Measurements from ENCODE around the gene SLX4IP.
"Not testable (repeated sequence)": the region's sequence is repeated elsewhere in the genome, so short reads cannot be mapped to it uniquely, and the experiment has no call there.

Gene SLX4IP

GRCh38 chr20:10578607-10579006 lies 143.5 kb downstream of the SLX4IP start:
- peak; percentile 65 for DNase-seq (ENCODE audit: low spot score)
- H3K27ac ChIP-seq = no peak overlapping the region
- TF ChIP-seq CTCF (conservative IDR thresholded peaks at IDR 0.05; ENCODE audit: low read depth) = no peak
- CTCF ChIA-PET = no interaction called here
- POLR2A ChIA-PET (ENCODE audit: low non-redundant PET) = no interaction called here

- ChIA-PET CTCF (no interaction called here), POLR2A (ENCODE audit: low non-redundant PET) (no interaction called here)
- DNase-seq (ENCODE audit: low spot score) = peak; percentile 44
- H3K27ac ChIP-seq = no peak overlapping the region
- TF ChIP-seq CTCF (conservative IDR thresholded peaks at IDR 0.05; ENCODE audit: low read depth) = no peak
Measured at GRCh38 chr20:10579942-10580341, 144.8 kb downstream of the SLX4IP start.

GRCh38 chr20:10580700-10581099 lies 145.6 kb downstream of the SLX4IP start:
- no peak for TF ChIP-seq CTCF (conservative IDR thresholded peaks at IDR 0.05; ENCODE audit: low read depth)
- no peak for DNase-seq (ENCODE audit: low spot score)
- POLR2A ChIA-PET (ENCODE audit: low non-redundant PET) = no interaction called here
- CTCF ChIA-PET = interaction anchor here (0.6 to 1.4 kb wide), 2 partner anchors 10 to 392 kb away, joined by 4 to 5 read pairs; no protein-coding TSS in a partner anchor
- H3K27ac ChIP-seq = peak overlapping the region; percentile 81

- peak overlapping the region; percentile 81 for H3K27ac ChIP-seq
- ChIA-PET POLR2A (ENCODE audit: low non-redundant PET) (no interaction called here), CTCF (interaction anchor here (1.0 to 1.4 kb wide), 2 partner anchors 9 to 93 kb away, joined by 3 to 5 read pairs; no protein-coding TSS in a partner anchor)
- TF ChIP-seq CTCF (conservative IDR thresholded peaks at IDR 0.05; ENCODE audit: low read depth) = no peak
- peak; percentile 45 for DNase-seq (ENCODE audit: low spot score)
Measured at GRCh38 chr20:10581823-10582222, 146.7 kb downstream of the SLX4IP start.

GRCh38 chr20:10584371-10584770 lies 149.3 kb downstream of the SLX4IP start:
- CTCF ChIA-PET = no interaction called here
- POLR2A ChIA-PET (ENCODE audit: low non-redundant PET) = no interaction called here
- DNase-seq (ENCODE audit: low spot score) = no peak
- H3K27ac ChIP-seq = no peak overlapping the region
- no peak for TF ChIP-seq CTCF (conservative IDR thresholded peaks at IDR 0.05; ENCODE audit: low read depth)

- ChIA-PET CTCF (no interaction called here), POLR2A (ENCODE audit: low non-redundant PET) (no interaction called here)
- no peak for DNase-seq (ENCODE audit: low spot score)
- no peak overlapping the region for H3K27ac ChIP-seq
- no peak for TF ChIP-seq CTCF (conservative IDR thresholded peaks at IDR 0.05; ENCODE audit: low read depth)
Measured at GRCh38 chr20:10585308-10585707, 150.2 kb downstream of the SLX4IP start.

GRCh38 chr20:10586296-10586695 lies 151.2 kb downstream of the SLX4IP start:
- CTCF ChIA-PET = no interaction called here
- no peak overlapping the region for H3K27ac ChIP-seq
- no peak for TF ChIP-seq CTCF (conservative IDR thresholded peaks at IDR 0.05; ENCODE audit: low read depth)
- DNase-seq (ENCODE audit: low spot score) = no peak
- POLR2A ChIA-PET (ENCODE audit: low non-redundant PET) = no interaction called here

GRCh38 chr20:10590446-10590845 lies 155.3 kb downstream of the SLX4IP start:
- CTCF ChIA-PET = interaction anchor here (0.5 to 1.3 kb wide), 5 partner anchors 9 to 851 kb away, joined by 3 to 6 read pairs (median 3); no protein-coding TSS in a partner anchor
- POLR2A ChIA-PET (ENCODE audit: low non-redundant PET) = not testable (repeated sequence)

More at GRCh38 chr20:10590446-10590845, 155.3 kb downstream of the SLX4IP start:
- not testable (repeated sequence) for DNase-seq (ENCODE audit: low spot score)
- 0 out of 2 replicates have a peak overlapping the region, but pooled peaks have one; percentile 30 for H3K27ac ChIP-seq
